IgD-negative memory B cell (primary cell): Measurements from ENCODE around the gene ACVRL1. TPM values are rescaled to one million over a fixed set of nuclear protein-coding genes. Genes with fewer than 3 reads are reported as not detected.

Experiments used
- H3K27ac Mint-ChIP-seq, 3 donors: one replicate each; pipeline ENCODE4 v1.8.0; 2020 to 2022; ENCODE audit warnings: mild to moderate bottlenecking in 3 of 3, mixed read lengths in 3 of 3, moderate library complexity in 1 of 3
- H3K27me3 Mint-ChIP-seq: one replicate; pipeline ENCODE4 v1.8.0; 2021; ENCODE audit warnings: mixed read lengths
- H3K36me3 Mint-ChIP-seq: one replicate; pipeline ENCODE4 v1.8.0; 2020; ENCODE audit warnings: mild to moderate bottlenecking, mixed read lengths
- H3K4me1 Mint-ChIP-seq, 3 donors: one replicate each; pipeline ENCODE4 v1.8.0; 2020 to 2022; ENCODE audit warnings: mixed read lengths in 3 of 3, mild to moderate bottlenecking in 1 of 3
- H3K4me3 Mint-ChIP-seq, 4 donors: one replicate each; pipeline ENCODE4 v1.8.0; 2020 to 2022; ENCODE audit warnings: mild to moderate bottlenecking in 4 of 4, mixed read lengths in 4 of 4, moderate library complexity in 3 of 4
- H3K9me3 Mint-ChIP-seq, 3 donors: one replicate each; pipeline ENCODE4 v1.8.0; 2020 to 2021; ENCODE audit warnings: mixed read lengths in 3 of 3, mild to moderate bottlenecking in 1 of 3
- polyA plus RNA-seq: library from polyadenylated mRNA; unstranded; fragments of 300-500 nt; fragmentation: Illumina TruSeq; gene quantifications from one replicate; pipeline ENCODE4 v1.2.3, GENCODE V29; 2021

The ACVRL1 gene
- polyA plus RNA-seq, 1 donor from 2014 or later: not detected

DNA sequence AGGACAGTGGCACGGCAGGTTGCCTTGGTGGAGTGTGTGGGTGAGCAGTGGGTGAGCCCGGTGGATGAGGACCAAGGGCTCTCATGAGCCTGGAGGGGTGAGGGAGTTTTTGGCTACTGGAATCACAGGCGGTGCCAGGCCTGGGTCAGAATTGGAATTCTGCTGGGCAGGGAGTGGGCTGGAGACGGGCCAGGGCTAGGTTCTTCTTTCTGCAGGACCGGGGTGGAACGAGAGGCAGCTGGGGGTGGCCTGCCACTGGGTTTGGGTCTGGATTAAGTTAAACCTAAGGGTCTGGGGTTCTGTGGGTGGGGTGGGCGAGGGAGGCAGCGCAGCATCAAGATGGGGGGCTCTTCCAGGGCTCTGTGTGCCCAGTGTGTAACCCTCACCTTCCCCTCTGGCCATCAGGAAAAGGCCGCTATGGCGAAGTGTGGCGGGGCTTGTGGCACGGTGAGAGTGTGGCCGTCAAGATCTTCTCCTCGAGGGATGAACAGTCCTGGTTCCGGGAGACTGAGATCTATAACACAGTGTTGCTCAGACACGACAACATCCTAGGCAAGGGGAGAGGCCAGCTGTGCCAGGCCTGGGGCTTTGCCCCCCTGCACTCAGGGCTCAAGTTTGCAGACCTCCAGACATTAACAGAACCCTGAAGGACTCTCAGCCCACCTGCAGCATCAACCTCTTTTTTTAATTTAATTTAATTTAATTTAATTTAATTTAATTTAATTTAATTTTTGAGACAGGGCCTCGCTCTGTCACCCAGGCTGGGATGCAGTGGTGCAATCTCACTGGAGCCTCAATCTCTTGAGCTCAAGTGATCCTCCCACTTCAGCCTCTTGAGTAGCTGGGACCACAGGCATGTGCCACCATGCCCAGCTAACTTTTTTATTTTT lies 7.0 kb downstream of the ACVRL1 start:
- Mint-ChIP-seq H3K36me3 (peaks cover 1% of the 10 kb centered on the region), H3K27me3 (peaks cover 14% of the 10 kb centered on the region), H3K4me1 (peaks cover 0 to 2% (median 0%) of the 10 kb centered on the region in 3 donors), H3K4me3 (no peak overlapping the region), H3K9me3 (no peaks in the 10 kb centered on the region), H3K27ac (no peak overlapping the region)

DNA sequence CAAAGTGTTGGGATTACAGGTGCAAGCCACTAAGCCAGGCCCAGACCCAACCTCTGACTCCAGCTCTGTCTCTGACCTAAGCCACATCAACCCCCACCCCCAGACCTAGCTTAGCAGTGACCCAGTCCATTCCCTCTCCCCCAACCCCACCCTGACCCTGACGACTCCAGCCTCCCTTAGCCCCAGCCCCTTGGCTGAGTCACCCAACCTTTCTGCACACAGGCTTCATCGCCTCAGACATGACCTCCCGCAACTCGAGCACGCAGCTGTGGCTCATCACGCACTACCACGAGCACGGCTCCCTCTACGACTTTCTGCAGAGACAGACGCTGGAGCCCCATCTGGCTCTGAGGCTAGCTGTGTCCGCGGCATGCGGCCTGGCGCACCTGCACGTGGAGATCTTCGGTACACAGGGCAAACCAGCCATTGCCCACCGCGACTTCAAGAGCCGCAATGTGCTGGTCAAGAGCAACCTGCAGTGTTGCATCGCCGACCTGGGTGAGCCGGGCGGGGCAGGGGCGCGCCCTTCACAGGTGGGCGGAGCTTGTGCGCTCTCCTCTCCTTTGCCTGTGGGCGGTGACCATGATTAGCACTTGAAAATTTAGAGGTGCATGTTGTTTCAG lies 7.8 kb downstream of the ACVRL1 start:
- Mint-ChIP-seq H3K36me3 (peaks cover under 1% of the 10 kb centered on the region), H3K4me3 (no peak overlapping the region), H3K27ac (no peak overlapping the region), H3K9me3 (no peaks in the 10 kb centered on the region), H3K27me3 (peaks cover 10% of the 10 kb centered on the region), H3K4me1 (peaks cover 0 to 2% (median 0%) of the 10 kb centered on the region in 3 donors)

DNA sequence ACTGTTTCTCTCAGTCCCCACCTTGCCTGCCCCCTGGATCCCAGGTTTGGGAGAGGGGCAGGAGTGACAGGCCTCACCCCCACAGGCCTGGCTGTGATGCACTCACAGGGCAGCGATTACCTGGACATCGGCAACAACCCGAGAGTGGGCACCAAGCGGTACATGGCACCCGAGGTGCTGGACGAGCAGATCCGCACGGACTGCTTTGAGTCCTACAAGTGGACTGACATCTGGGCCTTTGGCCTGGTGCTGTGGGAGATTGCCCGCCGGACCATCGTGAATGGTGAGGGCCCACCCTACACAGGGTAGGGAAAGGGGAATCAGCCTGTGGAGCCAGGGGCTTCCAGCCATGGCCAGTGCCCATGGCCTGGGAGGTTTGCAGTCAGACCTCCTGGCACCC lies 8.6 kb downstream of the ACVRL1 start:
- peaks cover 0 to 2% (median 0%) of the 10 kb centered on the region in 3 donors for H3K4me1 Mint-ChIP-seq
- peaks cover 8% of the 10 kb centered on the region for H3K27me3 Mint-ChIP-seq
- H3K36me3 Mint-ChIP-seq: no peaks in the 10 kb centered on the region
- H3K9me3 Mint-ChIP-seq: no peaks in the 10 kb centered on the region
- no peak overlapping the region for H3K27ac Mint-ChIP-seq
- H3K4me3 Mint-ChIP-seq: no peak overlapping the region

DNA sequence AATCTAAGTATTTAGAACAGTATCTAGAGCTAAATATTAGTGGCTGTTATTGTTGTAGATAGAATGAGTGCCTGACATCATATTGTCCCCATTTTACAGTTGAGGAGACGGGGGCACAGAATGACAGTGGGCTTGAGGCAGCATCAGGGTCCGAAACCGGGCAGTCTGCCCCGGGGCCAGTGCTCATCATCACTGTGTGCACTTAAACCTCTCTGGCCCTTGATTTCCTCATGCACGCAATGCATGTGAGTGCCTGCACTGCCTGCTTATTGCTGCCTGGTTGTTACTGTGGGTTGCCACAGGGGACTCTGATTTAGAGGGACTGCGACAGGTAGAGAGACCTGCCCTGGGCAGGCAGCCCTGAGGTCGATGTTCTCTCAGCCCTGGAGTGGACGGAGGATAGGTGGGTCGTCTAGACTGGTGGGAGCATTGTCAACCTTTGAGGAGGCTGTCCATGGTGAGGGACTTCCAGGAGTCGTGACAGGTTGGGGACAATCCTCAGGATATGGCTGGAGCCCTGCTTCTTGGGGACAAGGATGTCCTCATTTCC lies 9.8 kb downstream of the ACVRL1 start:
- Mint-ChIP-seq H3K27ac (no peak overlapping the region), H3K36me3 (no peaks in the 10 kb centered on the region), H3K9me3 (no peaks in the 10 kb centered on the region), H3K27me3 (peaks cover 4% of the 10 kb centered on the region), H3K4me3 (no peak overlapping the region), H3K4me1 (peaks cover 0 to 2% (median 0%) of the 10 kb centered on the region in 3 donors)

- Mint-ChIP-seq H3K4me1 (peaks cover 6 to 7% (median 6%) of the 10 kb centered on the region in 3 donors), H3K36me3 (no peaks in the 10 kb centered on the region), H3K4me3 (no peak overlapping the region), H3K27me3 (peaks cover 2% of the 10 kb centered on the region), H3K9me3 (no peaks in the 10 kb centered on the region), H3K27ac (no peak overlapping the region)
These were observed 10.6 kb downstream of the ACVRL1 start for GRCh38 chr12:51917746-51918453.

DNA sequence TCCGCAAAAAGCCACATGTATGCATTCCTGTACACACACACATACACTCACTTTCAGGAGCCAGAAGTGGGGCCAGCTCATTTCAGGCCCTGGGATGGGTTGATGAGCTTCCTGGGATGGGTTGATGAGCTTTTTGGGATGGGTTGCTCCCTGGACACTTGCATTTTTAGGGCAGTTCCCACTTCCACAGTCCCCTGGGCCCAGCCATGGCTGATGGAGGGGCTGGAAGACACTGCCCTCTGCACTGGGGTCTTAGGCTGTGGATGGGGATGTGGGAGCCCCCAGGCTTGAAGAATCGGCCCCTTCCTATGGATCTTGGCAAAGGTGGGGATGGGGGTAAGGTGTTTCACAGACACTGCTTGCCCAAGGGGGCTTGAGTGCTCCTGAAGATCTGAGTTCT lies 12.7 kb downstream of the ACVRL1 start:
- Mint-ChIP-seq H3K9me3 (no peaks in the 10 kb centered on the region), H3K36me3 (no peaks in the 10 kb centered on the region), H3K27ac (no peak overlapping the region), H3K27me3 (peaks cover 8% of the 10 kb centered on the region), H3K4me1 (peaks cover 15 to 23% (median 20%) of the 10 kb centered on the region in 3 donors), H3K4me3 (no peak overlapping the region)

- H3K27me3 Mint-ChIP-seq: peaks cover 8% of the 10 kb centered on the region
- no peak overlapping the region for H3K27ac Mint-ChIP-seq
- no peaks in the 10 kb centered on the region for H3K36me3 Mint-ChIP-seq
- no peak overlapping the region for H3K4me3 Mint-ChIP-seq
- H3K4me1 Mint-ChIP-seq: peaks cover 21 to 28% (median 26%) of the 10 kb centered on the region in 3 donors
- no peaks in the 10 kb centered on the region for H3K9me3 Mint-ChIP-seq
These were observed 13.9 kb downstream of the ACVRL1 start for GRCh38 chr12:51921017-51921725.

- Mint-ChIP-seq H3K4me1 (peaks cover 21 to 28% (median 26%) of the 10 kb centered on the region in 3 donors), H3K27ac (no peak overlapping the region), H3K36me3 (no peaks in the 10 kb centered on the region), H3K9me3 (no peaks in the 10 kb centered on the region), H3K4me3 (no peak overlapping the region), H3K27me3 (peaks cover 8% of the 10 kb centered on the region)
These were observed 14.8 kb downstream of the ACVRL1 start for GRCh38 chr12:51922146-51922545.

DNA sequence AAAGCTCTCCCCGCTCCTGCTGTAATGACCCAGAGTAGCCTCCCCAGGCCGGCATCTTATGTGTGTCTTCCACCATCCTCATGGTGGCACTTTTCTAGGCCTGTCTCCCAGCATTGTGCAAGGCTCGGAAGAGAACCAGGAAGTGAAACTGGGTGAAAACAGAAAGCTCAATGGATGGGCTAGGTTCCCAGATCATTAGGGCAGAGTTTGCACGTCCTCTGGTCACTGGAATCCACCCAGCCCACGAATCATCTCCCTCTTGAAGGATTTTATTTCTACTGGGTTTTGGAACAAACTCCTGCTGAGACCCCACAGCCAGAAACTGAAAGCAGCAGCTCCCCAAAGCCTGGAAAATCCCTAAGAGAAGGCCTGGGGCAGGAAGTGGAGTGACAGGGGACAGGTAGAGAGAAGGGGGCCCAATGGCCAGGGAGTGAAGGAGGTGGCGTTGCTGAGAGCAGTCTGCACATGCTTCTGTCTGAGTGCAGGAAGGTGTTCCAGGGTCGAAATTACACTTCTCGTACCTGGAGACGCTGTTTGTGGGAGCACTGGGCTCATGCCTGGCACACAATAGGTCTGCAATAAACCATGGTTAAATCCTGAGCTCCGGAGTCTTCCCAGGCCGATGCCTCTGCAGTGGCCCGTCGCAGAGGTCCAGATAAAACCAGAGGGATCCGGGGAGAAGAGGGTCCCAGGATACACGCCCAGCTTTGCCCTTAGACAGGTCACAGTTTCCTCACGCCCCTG lies 15.6 kb downstream of the ACVRL1 start:
- H3K27ac Mint-ChIP-seq: peak overlapping the region in 1 of 3 donors; percentile 47
- peaks cover 21 to 28% (median 26%) of the 10 kb centered on the region in 3 donors for H3K4me1 Mint-ChIP-seq
- H3K36me3 Mint-ChIP-seq: no peaks in the 10 kb centered on the region
- H3K9me3 Mint-ChIP-seq: no peaks in the 10 kb centered on the region
- peak overlapping the region in 3 of 4 donors; percentile 52 to 87 (median 79) for H3K4me3 Mint-ChIP-seq
- peaks cover 8% of the 10 kb centered on the region for H3K27me3 Mint-ChIP-seq

DNA sequence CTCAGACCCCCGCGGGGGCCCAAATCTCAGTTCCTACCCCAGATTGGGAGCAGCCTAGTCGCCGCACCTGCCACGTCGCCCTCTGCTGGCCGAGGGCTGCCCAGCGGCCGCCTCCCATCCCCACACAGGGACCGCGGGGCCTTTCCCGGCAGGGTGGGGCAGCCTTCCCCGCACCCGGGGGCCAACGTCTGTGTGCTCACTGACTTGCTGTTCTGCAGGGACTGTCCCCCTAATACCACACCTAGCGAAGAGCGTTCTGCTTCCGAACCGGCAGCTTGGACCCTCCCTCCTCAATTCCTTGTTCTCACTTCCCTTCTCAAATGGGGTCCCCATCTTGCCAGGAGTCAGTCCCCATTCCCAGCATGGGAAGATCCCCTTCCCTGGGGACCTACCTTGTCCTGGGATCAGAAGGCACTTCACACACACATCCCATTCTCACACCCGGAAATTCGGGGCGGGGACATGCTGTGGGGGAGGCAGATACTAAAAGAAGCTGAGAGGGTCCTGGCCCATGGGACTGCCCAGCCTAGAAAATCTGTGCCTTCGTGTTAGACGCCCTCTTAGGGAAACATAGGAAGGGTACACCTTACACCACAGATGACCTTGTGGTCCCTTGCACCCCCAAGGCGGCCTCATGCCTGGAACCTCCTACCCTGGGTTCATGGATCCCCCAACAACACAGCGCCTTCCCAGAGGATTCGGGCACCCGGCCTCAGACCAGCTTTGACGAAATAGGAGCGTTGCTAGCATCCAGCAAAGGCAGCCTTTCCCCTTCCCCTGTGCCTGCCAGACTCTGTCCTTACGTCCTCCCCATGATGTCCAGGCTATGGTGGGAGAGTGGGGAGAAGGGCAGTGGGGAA lies 16.4 kb downstream of the ACVRL1 start:
- H3K4me3 Mint-ChIP-seq: peak overlapping the region in 3 of 4 donors; percentile 57 to 83 (median 66)
- H3K9me3 Mint-ChIP-seq: no peaks in the 10 kb centered on the region
- H3K27me3 Mint-ChIP-seq: peaks cover 8% of the 10 kb centered on the region
- no peaks in the 10 kb centered on the region for H3K36me3 Mint-ChIP-seq
- peaks cover 21 to 28% (median 26%) of the 10 kb centered on the region in 3 donors for H3K4me1 Mint-ChIP-seq
- no peak overlapping the region for H3K27ac Mint-ChIP-seq

DNA sequence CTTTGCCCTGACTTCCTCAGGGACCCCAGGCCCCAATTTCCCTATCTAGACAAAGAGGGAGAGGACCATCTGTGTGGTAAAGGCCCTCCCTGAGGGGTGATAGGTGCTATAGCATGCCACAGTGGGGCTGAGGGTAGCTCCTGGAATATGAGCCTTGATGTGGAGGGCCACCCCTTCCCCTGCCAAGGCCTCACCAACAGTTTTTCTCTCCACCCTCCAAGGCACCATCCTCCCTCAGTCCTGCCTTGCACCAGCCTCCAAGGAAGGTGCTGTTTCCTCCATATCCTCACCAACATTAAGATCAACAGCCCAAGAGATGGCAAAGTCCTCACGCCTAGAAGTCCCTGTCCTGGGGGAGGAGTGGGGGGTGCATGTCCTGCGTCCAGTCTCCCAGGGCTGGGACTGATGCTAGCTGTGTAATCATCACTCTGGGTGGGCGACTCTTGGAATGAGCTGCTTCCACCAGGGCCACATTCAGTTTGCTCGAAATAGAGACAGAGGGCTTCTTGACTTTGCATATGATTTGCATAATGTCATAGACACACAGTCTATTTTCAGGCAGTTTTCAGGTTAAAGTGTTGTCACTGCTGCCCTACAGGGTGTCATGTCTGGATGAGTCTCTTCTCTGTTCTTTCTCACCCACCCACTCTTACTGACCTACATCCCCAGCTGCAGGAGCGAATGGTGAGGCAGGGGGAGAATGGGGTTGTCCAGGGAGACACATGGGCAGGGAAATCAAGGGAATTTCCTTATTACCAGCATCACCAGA lies 17.4 kb downstream of the ACVRL1 start:
- H3K36me3 Mint-ChIP-seq: no peaks in the 10 kb centered on the region

DNA sequence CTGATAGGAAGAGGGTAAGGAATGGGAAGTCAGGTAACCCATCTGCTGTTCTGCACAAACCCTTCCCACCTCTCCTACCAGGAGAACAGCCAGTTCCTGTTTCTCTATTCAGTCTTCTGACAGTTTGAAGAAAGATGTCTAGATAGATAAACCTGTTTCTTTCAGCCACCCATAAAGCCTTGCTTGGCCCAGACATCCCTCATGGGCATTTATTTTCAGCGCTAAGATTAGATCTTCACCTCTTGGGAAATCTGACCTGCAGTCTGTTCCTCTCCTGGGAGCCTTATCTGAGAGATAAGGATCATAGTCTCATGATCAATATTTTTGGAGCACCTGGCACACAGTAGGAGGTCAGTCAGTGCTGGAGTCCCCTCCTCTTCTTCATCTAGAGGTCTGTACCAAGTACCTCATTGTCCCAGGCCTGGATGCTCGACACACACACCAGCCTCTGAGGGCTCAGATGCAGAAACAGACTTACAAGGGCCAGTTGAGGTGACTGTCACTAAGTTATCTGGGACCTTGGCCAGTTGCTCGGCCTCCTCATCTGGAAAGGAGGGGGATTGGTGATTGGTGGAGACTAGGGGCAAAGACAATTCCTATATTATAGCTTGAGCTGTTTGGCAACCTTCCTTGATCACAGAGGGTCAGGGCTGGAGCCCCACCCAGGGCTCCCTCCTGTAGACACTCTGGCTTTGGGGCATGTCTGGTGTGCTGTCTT lies 18.2 kb downstream of the ACVRL1 start:
- Mint-ChIP-seq H3K9me3 (no peaks in the 10 kb centered on the region), H3K36me3 (no peaks in the 10 kb centered on the region), H3K27me3 (peaks cover 8% of the 10 kb centered on the region), H3K4me3 (peak overlapping the region in 2 of 4 donors; percentile 30 to 65), H3K4me1 (peaks cover 21 to 28% (median 26%) of the 10 kb centered on the region in 3 donors), H3K27ac (no peak overlapping the region)

More for the DNA sequence above, 17.4 kb downstream of the ACVRL1 start:
- H3K4me1 Mint-ChIP-seq: peaks cover 21 to 28% (median 26%) of the 10 kb centered on the region in 3 donors
- no peaks in the 10 kb centered on the region for H3K9me3 Mint-ChIP-seq
- no peak overlapping the region for H3K27ac Mint-ChIP-seq
- peak overlapping the region in 3 of 4 donors; percentile 22 to 65 (median 30) for H3K4me3 Mint-ChIP-seq
- peaks cover 8% of the 10 kb centered on the region for H3K27me3 Mint-ChIP-seq
